Measurements from ENCODE around the gene LHX2.

The LHX2 gene

DNA sequence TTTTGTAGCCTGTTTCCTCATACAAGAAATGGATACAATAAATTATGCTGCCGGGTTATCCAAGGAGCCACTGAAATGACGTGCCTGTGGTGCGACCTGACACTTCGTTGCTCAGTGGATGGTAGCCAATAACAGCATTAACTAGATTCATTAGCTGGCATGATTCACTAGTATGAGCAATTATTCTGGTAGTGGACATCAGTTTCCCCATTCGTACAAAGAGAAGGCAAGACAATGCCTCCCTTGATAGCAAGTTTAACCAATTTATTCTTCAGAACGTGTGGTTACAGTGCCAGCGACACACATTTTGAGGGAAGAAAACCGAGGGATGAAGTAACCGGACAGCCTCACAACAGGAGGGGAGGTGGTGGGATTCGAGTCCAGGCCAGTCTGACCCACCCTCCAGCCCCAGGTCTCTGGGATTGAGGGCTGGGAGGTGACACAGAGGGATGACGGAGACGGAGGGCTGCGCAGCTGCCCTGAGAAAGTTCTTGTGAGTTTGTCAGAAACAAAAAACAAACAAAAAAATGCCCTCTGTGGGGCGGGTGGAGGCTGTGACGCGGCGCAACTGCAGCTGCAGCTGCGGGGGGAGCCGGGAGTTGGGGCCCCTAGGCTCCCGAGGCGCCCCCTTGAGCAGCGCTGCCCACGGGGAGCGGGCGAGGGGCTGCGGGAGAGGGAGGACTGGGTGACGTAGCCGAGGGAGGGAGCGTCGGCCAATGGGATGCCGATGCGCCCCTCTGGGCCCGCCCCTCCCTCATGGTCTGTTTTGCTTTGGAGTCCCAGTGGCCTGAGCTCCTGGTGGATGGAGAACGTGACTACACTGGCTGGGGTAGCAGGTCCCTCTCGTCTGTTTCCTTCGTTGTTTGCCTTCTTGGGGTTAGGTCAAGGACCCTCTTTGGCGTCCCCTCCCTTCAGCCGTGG, 10.9 kb downstream of the LHX2 start:
- peaks cover 8% of the 10 kb centered on the region for H3K4me1 Mint-ChIP-seq
- H3K36me3 Mint-ChIP-seq: peaks cover 5% of the 10 kb centered on the region
- no peaks in the 10 kb centered on the region for H3K9me3 Mint-ChIP-seq
- H3K27me3 Mint-ChIP-seq: peaks cover 90% of the 10 kb centered on the region
- CTCF ChIA-PET: interaction anchor here (2.8 kb wide), 1 partner anchor 18 kb away, joined by 8 read pairs; no protein-coding TSS in a partner anchor
- H3K27ac Mint-ChIP-seq: no peak overlapping the region
- no peak overlapping the region for H3K4me3 Mint-ChIP-seq
- DNase-seq: no peak

DNA sequence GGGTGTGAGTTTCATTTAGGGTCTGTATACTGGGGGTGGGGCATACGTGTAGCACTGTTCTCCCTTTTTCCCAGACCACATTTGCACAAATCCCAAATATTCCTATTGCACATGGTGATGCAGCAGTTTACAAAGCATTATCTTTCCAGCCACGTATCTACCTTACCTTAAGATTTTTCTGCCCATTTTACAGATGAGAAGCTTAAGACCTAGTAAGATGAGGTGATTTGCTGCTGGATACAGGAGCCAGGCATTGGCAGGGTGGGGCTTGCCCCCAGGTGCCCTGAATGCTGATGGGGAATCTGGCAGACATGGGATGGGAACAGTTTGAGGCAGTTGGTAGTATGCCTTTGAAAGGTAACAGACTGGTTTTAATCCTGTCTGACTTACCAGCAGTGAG, 12.5 kb downstream of the LHX2 start:
- H3K36me3 Mint-ChIP-seq: peaks cover 2% of the 10 kb centered on the region
- no peak overlapping the region for H3K4me3 Mint-ChIP-seq
- no peak for DNase-seq
- CTCF ChIA-PET: no interaction called here
- H3K9me3 Mint-ChIP-seq: no peaks in the 10 kb centered on the region
- peaks cover 4% of the 10 kb centered on the region for H3K4me1 Mint-ChIP-seq
- H3K27ac Mint-ChIP-seq: no peak overlapping the region
- peaks cover 91% of the 10 kb centered on the region for H3K27me3 Mint-ChIP-seq

DNA sequence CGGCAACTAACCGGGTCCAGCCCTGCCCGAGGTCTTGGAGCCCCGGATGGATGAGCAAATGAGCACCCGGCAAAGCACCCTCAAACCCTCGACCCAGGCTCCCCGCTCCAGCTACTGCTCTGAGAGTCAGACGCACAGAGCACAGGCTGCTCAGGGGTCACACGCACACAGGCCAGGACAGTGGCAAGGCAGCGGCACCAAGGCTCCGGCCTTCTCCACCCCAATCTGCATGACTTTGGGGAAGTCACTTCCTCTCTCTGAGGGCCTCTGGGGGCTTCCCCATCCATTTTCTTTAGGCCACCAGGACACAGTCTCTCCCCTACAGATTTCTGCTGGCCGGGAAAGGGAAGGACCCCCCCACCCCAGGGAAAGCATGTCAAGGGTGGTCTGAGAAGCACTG, 18.0 kb downstream of the LHX2 start:
- no peak for DNase-seq
- Mint-ChIP-seq H3K4me3 (no peak overlapping the region), H3K9me3 (no peaks in the 10 kb centered on the region), H3K4me1 (no peaks in the 10 kb centered on the region), H3K27me3 (peaks cover 91% of the 10 kb centered on the region), H3K27ac (no peak overlapping the region), H3K36me3 (no peaks in the 10 kb centered on the region)
- CTCF ChIA-PET: no interaction called here

DNA sequence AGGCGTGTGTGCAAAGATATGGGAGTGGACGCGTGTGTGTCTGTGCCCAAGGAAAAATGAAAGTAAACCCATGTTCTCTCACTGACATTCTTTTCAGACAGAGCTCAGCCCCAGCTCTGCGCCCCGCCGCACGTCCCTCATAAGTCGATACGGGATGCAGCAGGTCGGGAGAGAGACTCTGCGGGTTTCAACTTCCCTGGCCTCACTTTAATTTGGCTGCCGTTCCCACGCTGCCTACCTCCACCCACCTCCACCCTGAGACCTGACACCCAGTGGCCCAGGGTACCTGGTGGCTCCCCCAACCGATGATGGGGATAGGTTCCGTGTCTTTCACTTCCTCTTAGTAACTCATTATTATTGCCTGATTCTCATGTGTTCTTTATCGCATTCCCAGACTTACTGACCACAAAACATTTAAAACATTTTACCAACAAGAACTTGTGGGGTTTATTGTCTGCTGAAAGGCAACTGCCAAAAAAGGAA, 19.4 kb downstream of the LHX2 start:
- Mint-ChIP-seq H3K4me1 (no peaks in the 10 kb centered on the region), H3K27me3 (peaks cover 89% of the 10 kb centered on the region), H3K4me3 (no peak overlapping the region), H3K36me3 (no peaks in the 10 kb centered on the region), H3K27ac (no peak overlapping the region), H3K9me3 (no peaks in the 10 kb centered on the region)
- CTCF ChIA-PET: no interaction called here
- no peak for DNase-seq

GRCh38 chr9:124032247-124032646, 20.7 kb downstream of the LHX2 start:
- Mint-ChIP-seq H3K4me3 (no peak overlapping the region), H3K4me1 (no peaks in the 10 kb centered on the region), H3K27me3 (peaks cover 94% of the 10 kb centered on the region), H3K36me3 (no peaks in the 10 kb centered on the region), H3K9me3 (no peaks in the 10 kb centered on the region), H3K27ac (no peak overlapping the region)
- CTCF ChIA-PET: no interaction called here
- DNase-seq: no peak

GRCh38 chr9:124033348-124033747, 21.8 kb downstream of the LHX2 start:
- no peak for DNase-seq
- CTCF ChIA-PET: no interaction called here
- Mint-ChIP-seq H3K27ac (no peak overlapping the region), H3K36me3 (no peaks in the 10 kb centered on the region), H3K4me1 (no peaks in the 10 kb centered on the region), H3K9me3 (no peaks in the 10 kb centered on the region), H3K27me3 (peaks cover 94% of the 10 kb centered on the region), H3K4me3 (no peak overlapping the region)

DNA sequence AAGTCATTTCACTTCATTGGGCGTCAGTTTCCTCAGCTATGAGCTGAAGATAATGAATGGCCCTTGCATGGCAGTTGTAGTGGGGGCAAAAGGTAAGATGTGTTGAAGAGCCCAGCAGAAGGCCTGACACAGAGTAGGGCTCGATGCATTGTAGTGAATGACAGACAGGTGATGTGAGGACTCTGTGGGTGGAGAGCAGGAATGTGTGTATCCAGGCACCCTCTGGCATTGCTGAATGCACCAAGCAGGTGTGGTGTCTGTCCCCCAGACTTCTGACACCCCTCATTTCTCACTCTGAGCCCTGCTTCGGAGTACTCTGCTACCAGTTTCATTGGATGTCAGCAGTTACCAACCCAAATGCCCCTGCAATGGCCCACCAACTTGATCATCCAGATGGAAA, 22.4 kb downstream of the LHX2 start:
- no peaks in the 10 kb centered on the region for H3K4me1 Mint-ChIP-seq
- CTCF ChIA-PET: no interaction called here
- peaks cover 95% of the 10 kb centered on the region for H3K27me3 Mint-ChIP-seq
- DNase-seq: no peak
- no peak overlapping the region for H3K27ac Mint-ChIP-seq
- no peaks in the 10 kb centered on the region for H3K36me3 Mint-ChIP-seq
- no peaks in the 10 kb centered on the region for H3K9me3 Mint-ChIP-seq
- H3K4me3 Mint-ChIP-seq: no peak overlapping the region

- peaks cover under 1% of the 10 kb centered on the region for H3K4me1 Mint-ChIP-seq
- no peak for DNase-seq
- H3K36me3 Mint-ChIP-seq: no peaks in the 10 kb centered on the region
- H3K27me3 Mint-ChIP-seq: peaks cover 95% of the 10 kb centered on the region
- no peaks in the 10 kb centered on the region for H3K9me3 Mint-ChIP-seq
- CTCF ChIA-PET: no interaction called here
- no peak overlapping the region for H3K27ac Mint-ChIP-seq
- no peak overlapping the region for H3K4me3 Mint-ChIP-seq
Observed at GRCh38 chr9:124035001-124035650, 23.6 kb downstream of the LHX2 start.

GRCh38 chr9:124036578-124036977, 25.0 kb downstream of the LHX2 start:
- CTCF ChIA-PET: no interaction called here
- no peak overlapping the region for H3K4me3 Mint-ChIP-seq
- H3K36me3 Mint-ChIP-seq: no peaks in the 10 kb centered on the region

GRCh38 chr9:124037790-124038189, 26.2 kb downstream of the LHX2 start:
- H3K4me3 Mint-ChIP-seq: no peak overlapping the region
- no peak overlapping the region for H3K27ac Mint-ChIP-seq
- peaks cover 93% of the 10 kb centered on the region for H3K27me3 Mint-ChIP-seq
- peaks cover 7% of the 10 kb centered on the region for H3K4me1 Mint-ChIP-seq
- DNase-seq: no peak
- H3K9me3 Mint-ChIP-seq: no peaks in the 10 kb centered on the region
- no peaks in the 10 kb centered on the region for H3K36me3 Mint-ChIP-seq
- CTCF ChIA-PET: interaction anchor here (2.1 to 6.0 kb wide), 2 partner anchors 16 to 496 kb away, joined by 5 to 48 read pairs; no protein-coding TSS in a partner anchor

More at GRCh38 chr9:124036578-124036977, 25.0 kb downstream of the LHX2 start:
- DNase-seq: no peak
- H3K4me1 Mint-ChIP-seq: peaks cover 7% of the 10 kb centered on the region
- H3K9me3 Mint-ChIP-seq: no peaks in the 10 kb centered on the region
- H3K27ac Mint-ChIP-seq: no peak overlapping the region
- H3K27me3 Mint-ChIP-seq: peaks cover 93% of the 10 kb centered on the region

GRCh38 chr9:124038239-124038638, 26.7 kb downstream of the LHX2 start:
- Mint-ChIP-seq H3K27me3 (peaks cover 93% of the 10 kb centered on the region), H3K9me3 (no peaks in the 10 kb centered on the region), H3K27ac (no peak overlapping the region), H3K4me1 (peaks cover 7% of the 10 kb centered on the region), H3K4me3 (no peak overlapping the region), H3K36me3 (no peaks in the 10 kb centered on the region)
- DNase-seq: no peak
- CTCF ChIA-PET: interaction anchor here (0.6 to 6.0 kb wide), 4 partner anchors 15 to 800 kb away, joined by 3 to 48 read pairs (median 5); no protein-coding TSS in a partner anchor

GRCh38 chr9:124038790-124039633, 27.4 kb downstream of the LHX2 start:
- CTCF ChIA-PET: interaction anchor here (0.6 to 6.0 kb wide), 5 partner anchors 14 to 801 kb away, joined by 3 to 48 read pairs (median 5); no protein-coding TSS in a partner anchor
- H3K27me3 Mint-ChIP-seq: peaks cover 93% of the 10 kb centered on the region
- H3K9me3 Mint-ChIP-seq: no peaks in the 10 kb centered on the region

GRCh38 chr9:124040186-124040931, 28.8 kb downstream of the LHX2 start:
- no peak for DNase-seq
- Mint-ChIP-seq H3K27me3 (peaks cover 97% of the 10 kb centered on the region), H3K36me3 (no peaks in the 10 kb centered on the region), H3K4me1 (peaks cover 7% of the 10 kb centered on the region), H3K27ac (no peak overlapping the region), H3K4me3 (no peak overlapping the region), H3K9me3 (no peaks in the 10 kb centered on the region)
- CTCF ChIA-PET: interaction anchor here (0.5 to 6.0 kb wide), 31 partner anchors 13 to 638 kb away, joined by 3 to 48 read pairs (median 4); no protein-coding TSS in a partner anchor

More at GRCh38 chr9:124038790-124039633, 27.4 kb downstream of the LHX2 start:
- Mint-ChIP-seq H3K36me3 (no peaks in the 10 kb centered on the region), H3K27ac (no peak overlapping the region), H3K4me3 (no peak overlapping the region), H3K4me1 (peaks cover 7% of the 10 kb centered on the region)
- DNase-seq: no peak

Data from activated naive CD4-positive, alpha-beta T cell treated with anti-CD3 and anti-CD28 coated beads, Interleukin-2, amount 10 ng/mL, durations not matched to agents 7 days and 5 days (primary cell).